GM19395 (cell line): ENCODE data around the gene KAT2A.

ENCODE experiments used
- ATAC-seq: cut with Tn5 transposase; IDR thresholded peaks from one replicate; pipeline ENCODE4 v1.9.1; 2021; ENCODE audit warnings: mild to moderate bottlenecking, moderate library complexity; ENCODE audit not compliant: unreplicated experiment

KAT2A gene

GRCh38 chr17:42096360-42097111, 24.6 kb downstream of the KAT2A start:
- no peak for ATAC-seq

GRCh38 chr17:42094375-42095069, 26.6 kb downstream of the KAT2A start:
- ATAC-seq: no peak

- ATAC-seq: no peak
These were observed 28.2 kb downstream of the KAT2A start for GRCh38 chr17:42092939-42093338.

GRCh38 chr17:42090964-42091790, 30.0 kb downstream of the KAT2A start:
- no peak for ATAC-seq

GRCh38 chr17:42088736-42089135, 32.4 kb downstream of the KAT2A start:
- no peak for ATAC-seq

- no peak for ATAC-seq
These were observed 33.1 kb downstream of the KAT2A start for GRCh38 chr17:42087736-42088705.

- ATAC-seq: no peak
These were observed 34.0 kb downstream of the KAT2A start for GRCh38 chr17:42087042-42087701.

GRCh38 chr17:42081516-42082129, 39.5 kb downstream of the KAT2A start:
- no peak for ATAC-seq

- ATAC-seq: no peak
These were observed 41.6 kb downstream of the KAT2A start for GRCh38 chr17:42079541-42079940.

GRCh38 chr17:42078396-42079043, 42.6 kb downstream of the KAT2A start:
- no peak for ATAC-seq

- ATAC-seq: no peak
These were observed 43.4 kb downstream of the KAT2A start for GRCh38 chr17:42077755-42078154.

GRCh38 chr17:42076797-42077559, 44.2 kb downstream of the KAT2A start:
- ATAC-seq: no peak

- no peak for ATAC-seq
These were observed 45.4 kb downstream of the KAT2A start for GRCh38 chr17:42075789-42076188.

GRCh38 chr17:42072323-42073187, 48.6 kb downstream of the KAT2A start:
- no peak for ATAC-seq

- no peak for ATAC-seq
These were observed 49.4 kb downstream of the KAT2A start for GRCh38 chr17:42071810-42072209.

GRCh38 chr17:42068979-42069378, 52.2 kb downstream of the KAT2A start:
- no peak for ATAC-seq

GRCh38 chr17:42067371-42068091, 53.6 kb downstream of the KAT2A start:
- ATAC-seq: no peak
